K562 (cell line): ENCODE data around the gene N4BP2L1. TPM values are rescaled to one million over a fixed set of nuclear protein-coding genes. Genes with fewer than 3 reads are reported as not detected.

Source experiments
- ARID1B ChIP-seq: fragments of 450-650 bp; IDR thresholded peaks from 2 replicates; pipeline ENCODE4 v1.6.1; 2016; ENCODE audit warnings: antibody characterized with exemption, mild to moderate bottlenecking, inconsistent platforms
- ATF7 ChIP-seq: fragments of 450-650 bp; IDR thresholded peaks from 2 replicates; pipeline ENCODE4 v1.7.1; 2014; ENCODE audit warnings: mild to moderate bottlenecking, moderate library complexity
- GATAD2A ChIP-seq: fragments of 450-650 bp; IDR thresholded peaks from 2 replicates; pipeline ENCODE4 v1.6.1; 2017
- GTF3C2 ChIP-seq: IDR thresholded peaks from 3 replicates; pipeline ENCODE4 v1.6.1; 2011; ENCODE audit warnings: borderline replicate concordance, mild to moderate bottlenecking, moderate library complexity; ENCODE audit not compliant: insufficient read length; ENCODE audit errors: extremely low read depth
- MEIS2 ChIP-seq: fragments of 450-650 bp; IDR thresholded peaks from 2 replicates; pipeline ENCODE4 v1.6.1; 2014; ENCODE audit warnings: mild to moderate bottlenecking; ENCODE audit not compliant: partially characterized antibody
- MTA3 ChIP-seq: fragments of 450-650 bp; formaldehyde crosslinking; IDR thresholded peaks from 2 replicates; pipeline ENCODE4 v1.6.1; 2017; ENCODE audit warnings: mild to moderate bottlenecking, borderline replicate concordance
- NCOR1 ChIP-seq: fragments of 450-650 bp; IDR thresholded peaks from 2 replicates; pipeline ENCODE4 v1.6.1; 2016; ENCODE audit warnings: mild to moderate bottlenecking, moderate library complexity
- NELFE ChIP-seq: IDR thresholded peaks from 2 replicates; pipeline ENCODE4 v1.6.1; 2011; ENCODE audit warnings: mild to moderate bottlenecking; ENCODE audit not compliant: insufficient read depth, insufficient read length
- RCOR1 ChIP-seq, 2 experiments: IDR thresholded peaks; 2 replicates each; pipeline ENCODE4 v1.6.1; 2012; ENCODE audit warnings: low read depth in 2 of 2, low read length in 2 of 2, borderline replicate concordance in 1 of 2, improper control_type of control experiment in 1 of 2
- TAL1 ChIP-seq: fragments of 450-650 bp; IDR thresholded peaks from 2 replicates; pipeline ENCODE4 v1.6.1; 2016; ENCODE audit warnings: mild to moderate bottlenecking
- ZBTB7A ChIP-seq: IDR thresholded peaks from 2 replicates; pipeline ENCODE4 v1.6.1; 2011; ENCODE audit warnings: low read depth, mild to moderate bottlenecking, low read length, moderate library complexity, borderline replicate concordance; ENCODE audit not compliant: control insufficient read depth
- ZNF232 ChIP-seq: sonication (generic); formaldehyde crosslinking; IDR thresholded peaks from 2 replicates; pipeline ENCODE4 v1.8.0; 2022; ENCODE audit warnings: mild to moderate bottlenecking, missing genetic modification reagents
- ZNF253 ChIP-seq: fragments of 250-450 bp; sonication (Bioruptor Pico); conservative IDR thresholded peaks from 2 replicates; pipeline ENCODE4 v1.6.1; 2021; ENCODE audit warnings: mild to moderate bottlenecking
- ZNF717 ChIP-seq: fragments of 250-450 bp; sonication (Bioruptor Pico); IDR thresholded peaks from 2 replicates; pipeline ENCODE4 v1.5.0; 2021
- ZNF79 ChIP-seq: fragments of 250-450 bp; sonication (Bioruptor Pico); IDR thresholded peaks from 2 replicates; pipeline ENCODE4 v1.4.0; 2020; ENCODE audit warnings: low read depth, mild to moderate bottlenecking, moderate library complexity
- polyA plus RNA-seq, 8 experiments: library from polyadenylated mRNA; depleted of rRNA in 4 of 8; stranded (reverse) in 5 of 8; unstranded in 3 of 8; fragments of >200 nt; fragmentation: Nextera tagmentation in 2 of 8; fragmentation: Illumina TruSeq in 1 of 8; extraction: Ambion mirVana in 2 of 8; extraction: Trizol in 1 of 8; gene quantifications; 2 replicates each; pipeline versions ENCODE4 v1.2.1 to v1.2.3, GENCODE V29; 2011 to 2014; ENCODE audit warnings: inconsistent platforms in 1 of 8, missing spikeins in 1 of 8
- total RNA-seq, 7 experiments: library from RNA; depleted of rRNA in 6 of 7; stranded (reverse); fragments of >200 nt in 6 of 7; fragmentation: Illumina TruSeq in 2 of 7; extraction: Trizol in 2 of 7; gene quantifications; 2 replicates each; pipeline versions ENCODE4 v1.2.1 to v1.2.3, GENCODE V29; 2011 to 2021; ENCODE audit warnings: low replicate concordance in 1 of 7
- TF ChIP-seq, protein P1 (sequence below): fragments of 250-450 bp; sonication (Bioruptor Pico); IDR thresholded peaks from 2 replicates; pipeline ENCODE4 v1.5.0; 2020; ENCODE audit warnings: mild to moderate bottlenecking
- TF ChIP-seq, protein P2 (sequence below): fragments of 450-650 bp; IDR thresholded peaks from 2 replicates; pipeline ENCODE4 v1.6.1; 2016; ENCODE audit warnings: low read depth

Gene N4BP2L1
- total and polyA plus RNA-seq, 9 of the 15 experiments (the other 6 are each of a cell fraction or from before 2014, with no cell fraction given): 0.06 to 0.33 (median 0.15) TPM; not detected in 1

- peak; percentile 44; the same call in 1 of the 2 replicates for TF ChIP-seq ARID1B
- TF ChIP-seq, protein P1, sequence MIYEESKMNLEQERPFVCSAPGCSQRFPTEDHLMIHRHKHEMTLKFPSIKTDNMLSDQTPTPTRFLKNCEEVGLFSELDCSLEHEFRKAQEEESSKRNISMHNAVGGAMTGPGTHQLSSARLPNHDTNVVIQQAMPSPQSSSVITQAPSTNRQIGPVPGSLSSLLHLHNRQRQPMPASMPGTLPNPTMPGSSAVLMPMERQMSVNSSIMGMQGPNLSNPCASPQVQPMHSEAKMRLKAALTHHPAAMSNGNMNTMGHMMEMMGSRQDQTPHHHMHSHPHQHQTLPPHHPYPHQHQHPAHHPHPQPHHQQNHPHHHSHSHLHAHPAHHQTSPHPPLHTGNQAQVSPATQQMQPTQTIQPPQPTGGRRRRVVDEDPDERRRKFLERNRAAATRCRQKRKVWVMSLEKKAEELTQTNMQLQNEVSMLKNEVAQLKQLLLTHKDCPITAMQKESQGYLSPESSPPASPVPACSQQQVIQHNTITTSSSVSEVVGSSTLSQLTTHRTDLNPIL: no peak
- TF ChIP-seq ATF7: no peak
- peak in 1 of 2 experiments; percentile 30; a peak in 1 of 4 replicates for TF ChIP-seq RCOR1 (IDR thresholded peaks at IDR 0.05; ENCODE audit: borderline replicate concordance in 1 of 2, low read depth in 2 of 2, low read length in 2 of 2)
- TF ChIP-seq ZNF717 (CRISPR knock-in tag): no peak
- no peak for TF ChIP-seq ZBTB7A
- TF ChIP-seq GTF3C2: no peak
- TF ChIP-seq, protein P2, sequence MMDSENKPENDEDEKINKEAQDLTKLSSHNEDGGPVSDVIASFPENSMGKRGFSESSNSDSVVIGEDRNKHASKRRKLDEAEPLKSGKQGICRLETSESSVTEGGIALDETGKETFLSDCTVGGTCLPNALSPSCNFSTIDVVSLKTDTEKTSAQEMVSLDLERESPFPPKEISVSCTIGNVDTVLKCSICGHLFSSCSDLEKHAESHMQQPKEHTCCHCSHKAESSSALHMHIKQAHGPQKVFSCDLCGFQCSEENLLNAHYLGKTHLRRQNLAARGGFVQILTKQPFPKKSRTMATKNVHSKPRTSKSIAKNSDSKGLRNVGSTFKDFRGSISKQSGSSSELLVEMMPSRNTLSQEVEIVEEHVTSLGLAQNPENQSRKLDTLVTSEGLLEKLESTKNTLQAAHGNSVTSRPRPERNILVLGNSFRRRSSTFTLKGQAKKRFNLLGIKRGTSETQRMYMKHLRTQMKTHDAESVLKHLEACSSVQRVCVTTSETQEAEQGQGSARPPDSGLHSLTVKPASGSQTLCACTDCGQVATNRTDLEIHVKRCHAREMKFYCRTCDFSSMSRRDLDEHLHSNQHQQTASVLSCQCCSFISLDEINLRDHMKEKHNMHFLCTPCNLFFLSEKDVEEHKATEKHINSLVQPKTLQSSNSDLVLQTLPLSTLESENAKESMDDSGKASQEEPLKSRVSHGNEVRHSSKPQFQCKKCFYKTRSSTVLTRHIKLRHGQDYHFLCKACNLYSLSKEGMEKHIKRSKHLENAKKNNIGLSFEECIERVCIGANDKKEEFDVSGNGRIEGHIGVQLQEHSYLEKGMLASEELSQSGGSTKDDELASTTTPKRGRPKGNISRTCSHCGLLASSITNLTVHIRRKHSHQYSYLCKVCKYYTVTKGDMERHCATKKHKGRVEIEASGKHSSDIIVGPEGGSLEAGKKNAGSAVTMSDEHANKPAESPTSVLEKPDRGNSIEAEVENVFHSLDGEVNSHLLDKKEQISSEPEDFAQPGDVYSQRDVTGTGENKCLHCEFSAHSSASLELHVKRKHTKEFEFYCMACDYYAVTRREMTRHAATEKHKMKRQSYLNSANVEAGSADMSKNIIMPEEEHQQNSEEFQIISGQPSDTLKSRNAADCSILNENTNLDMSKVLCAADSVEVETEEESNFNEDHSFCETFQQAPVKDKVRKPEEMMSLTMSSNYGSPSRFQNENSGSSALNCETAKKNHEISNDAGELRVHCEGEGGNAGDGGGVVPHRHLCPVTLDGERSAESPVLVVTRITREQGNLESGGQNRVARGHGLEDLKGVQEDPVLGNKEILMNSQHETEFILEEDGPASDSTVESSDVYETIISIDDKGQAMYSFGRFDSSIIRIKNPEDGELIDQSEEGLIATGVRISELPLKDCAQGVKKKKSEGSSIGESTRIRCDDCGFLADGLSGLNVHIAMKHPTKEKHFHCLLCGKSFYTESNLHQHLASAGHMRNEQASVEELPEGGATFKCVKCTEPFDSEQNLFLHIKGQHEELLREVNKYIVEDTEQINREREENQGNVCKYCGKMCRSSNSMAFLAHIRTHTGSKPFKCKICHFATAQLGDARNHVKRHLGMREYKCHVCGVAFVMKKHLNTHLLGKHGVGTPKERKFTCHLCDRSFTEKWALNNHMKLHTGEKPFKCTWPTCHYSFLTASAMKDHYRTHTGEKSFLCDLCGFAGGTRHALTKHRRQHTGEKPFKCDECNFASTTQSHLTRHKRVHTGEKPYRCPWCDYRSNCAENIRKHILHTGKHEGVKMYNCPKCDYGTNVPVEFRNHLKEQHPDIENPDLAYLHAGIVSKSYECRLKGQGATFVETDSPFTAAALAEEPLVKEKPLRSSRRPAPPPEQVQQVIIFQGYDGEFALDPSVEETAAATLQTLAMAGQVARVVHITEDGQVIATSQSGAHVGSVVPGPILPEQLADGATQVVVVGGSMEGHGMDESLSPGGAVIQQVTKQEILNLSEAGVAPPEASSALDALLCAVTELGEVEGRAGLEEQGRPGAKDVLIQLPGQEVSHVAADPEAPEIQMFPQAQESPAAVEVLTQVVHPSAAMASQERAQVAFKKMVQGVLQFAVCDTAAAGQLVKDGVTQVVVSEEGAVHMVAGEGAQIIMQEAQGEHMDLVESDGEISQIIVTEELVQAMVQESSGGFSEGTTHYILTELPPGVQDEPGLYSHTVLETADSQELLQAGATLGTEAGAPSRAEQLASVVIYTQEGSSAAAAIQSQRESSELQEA: no peak
- no peak for TF ChIP-seq ZNF253 (CRISPR knock-in tag)
- no peak for TF ChIP-seq NELFE
- TF ChIP-seq TAL1: peak; percentile 35
- TF ChIP-seq MTA3: no peak
- no peak for TF ChIP-seq ZNF79
- no peak for TF ChIP-seq ZNF232
- TF ChIP-seq NCOR1: 0 out of 2 replicates have a peak, but pooled peaks have one; percentile 35
- TF ChIP-seq MEIS2: no peak
- TF ChIP-seq GATAD2A: no peak
Measured at GRCh38 chr13:32468502-32469142, 40.7 kb upstream of the N4BP2L1 start (continued).
